Spleen (tissue), 7 donors: ENCODE results near the gene CHST8.

Source experiments
- CTCF ChIP-seq, 11 experiments: fragments of 200-600 bp in 7 of 11; fragments of 450-650 bp in 4 of 11; sonication (generic) in 4 of 11; IDR thresholded peaks in 8 of 11; conservative IDR thresholded peaks in 3 of 11; 1 replicate in 7 of 11; 2 replicates in 4 of 11; pipeline versions ENCODE4 v1.4.0 to v1.8.0; 2016 to 2021; ENCODE audit warnings: antibody characterized with exemption in 11 of 11, inconsistent platforms in 4 of 11, mild to moderate bottlenecking in 1 of 11
- POLR2A ChIP-seq, 3 donors: fragments of 450-650 bp; IDR thresholded peaks; one replicate each; pipeline ENCODE4 v1.5.1; 2017; ENCODE audit warnings: antibody characterized with exemption in 3 of 3, mild to moderate bottlenecking in 1 of 3
- POLR2AphosphoS5 ChIP-seq, 3 donors: sonication (generic); formaldehyde crosslinking; IDR thresholded peaks; one replicate each; pipeline ENCODE4 v1.5.1; 2017; ENCODE audit warnings: antibody characterized with exemption in 3 of 3
- donor health status: DM: no; HTN: no; CAD: no; lungs with moderate emphysema.
- donor health status: DM: no; HTN: no; CAD: no.
- donor health status: DM: no; HTN: no; CAD: no.

GRCh38 chr19:33714149-33714548 lies 92.4 kb downstream of the CHST8 start:
- TF ChIP-seq POLR2A (IDR thresholded peaks at IDR 0.05) (no peak), CTCF (IDR thresholded peaks at IDR 0.05 in 8 of 11, conservative IDR thresholded peaks at IDR 0.05 in 3 of 11) (no peak), POLR2AphosphoS5 (IDR thresholded peaks at IDR 0.05) (no peak)
